Skeletal muscle satellite cell (primary cell): ENCODE data around the gene ADGRB3.

Experiments
- H3K27me3 ChIP-seq: 2 replicates; pipeline ENCODE4 v1.7.0; 2013; ENCODE audit warnings: low read length; ENCODE audit not compliant: control insufficient read depth, insufficient read depth
- H3K36me3 ChIP-seq: 2 replicates; pipeline ENCODE4 v1.7.0; 2013; ENCODE audit warnings: mild to moderate bottlenecking, control low read depth, low read length; ENCODE audit not compliant: insufficient read depth
- H3K4me1 ChIP-seq: 2 replicates; pipeline ENCODE4 v1.7.0; 2013; ENCODE audit warnings: low read length; ENCODE audit not compliant: control insufficient read depth, insufficient read depth
- H3K4me2 ChIP-seq: 2 replicates; pipeline ENCODE4 v1.7.0; 2013; ENCODE audit warnings: mild to moderate bottlenecking, low read length
- H3K4me3 ChIP-seq: 2 replicates; pipeline ENCODE4 v1.7.0; 2013; ENCODE audit warnings: low read length
- H3K9ac ChIP-seq: 2 replicates; pipeline ENCODE4 v1.7.0; 2013; ENCODE audit warnings: mild to moderate bottlenecking, low read depth, low read length, moderate library complexity
- H3K9me3 ChIP-seq: replicated peaks from 2 replicates; pipeline ENCODE4 v1.7.0; 2013; ENCODE audit warnings: mild to moderate bottlenecking, control low read depth, low read length

Gene ADGRB3

GRCh38 chr6:69378326-69378725, 743.2 kb downstream of the ADGRB3 start:
- H3K36me3 ChIP-seq = no peaks in the 10 kb centered on the region
- H3K9me3 ChIP-seq = no peaks in the 10 kb centered on the region
- no peaks in the 10 kb centered on the region for H3K4me1 ChIP-seq
- no peaks in the 10 kb centered on the region for H3K27me3 ChIP-seq
- H3K4me3 ChIP-seq = no peak overlapping the region
- H3K9ac ChIP-seq = no peak overlapping the region
- H3K4me2 ChIP-seq = no peak overlapping the region

- H3K36me3 ChIP-seq = no peaks in the 10 kb centered on the region
- no peak overlapping the region for H3K9ac ChIP-seq
- H3K4me3 ChIP-seq = no peak overlapping the region
- no peaks in the 10 kb centered on the region for H3K9me3 ChIP-seq
- no peak overlapping the region for H3K4me2 ChIP-seq
- no peaks in the 10 kb centered on the region for H3K4me1 ChIP-seq
- no peaks in the 10 kb centered on the region for H3K27me3 ChIP-seq
Measured at GRCh38 chr6:69379518-69379917, 744.4 kb downstream of the ADGRB3 start.

DNA sequence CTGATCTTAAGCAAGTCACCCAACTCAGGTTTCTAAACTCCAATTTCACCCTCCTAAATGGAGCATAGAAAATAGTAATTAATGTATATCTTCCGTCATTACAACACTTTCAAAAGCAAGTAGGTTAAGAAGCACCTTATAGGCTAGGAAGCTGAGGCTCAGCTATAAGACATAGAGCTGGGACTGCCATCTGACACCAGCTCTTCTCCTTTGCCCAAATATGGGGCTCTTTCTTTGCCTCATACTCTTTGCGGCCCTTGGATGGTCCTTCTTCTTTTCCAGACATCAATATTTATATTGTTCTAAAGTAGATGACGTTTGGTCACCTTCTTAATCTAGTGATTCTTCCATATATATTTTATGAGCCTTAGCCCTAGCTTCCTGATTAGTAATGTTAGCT, 748.5 kb downstream of the ADGRB3 start:
- no peaks in the 10 kb centered on the region for H3K36me3 ChIP-seq
- no peaks in the 10 kb centered on the region for H3K27me3 ChIP-seq
- no peaks in the 10 kb centered on the region for H3K9me3 ChIP-seq
- no peaks in the 10 kb centered on the region for H3K4me1 ChIP-seq
- H3K4me2 ChIP-seq = no peak overlapping the region
- no peak overlapping the region for H3K4me3 ChIP-seq
- no peak overlapping the region for H3K9ac ChIP-seq

DNA sequence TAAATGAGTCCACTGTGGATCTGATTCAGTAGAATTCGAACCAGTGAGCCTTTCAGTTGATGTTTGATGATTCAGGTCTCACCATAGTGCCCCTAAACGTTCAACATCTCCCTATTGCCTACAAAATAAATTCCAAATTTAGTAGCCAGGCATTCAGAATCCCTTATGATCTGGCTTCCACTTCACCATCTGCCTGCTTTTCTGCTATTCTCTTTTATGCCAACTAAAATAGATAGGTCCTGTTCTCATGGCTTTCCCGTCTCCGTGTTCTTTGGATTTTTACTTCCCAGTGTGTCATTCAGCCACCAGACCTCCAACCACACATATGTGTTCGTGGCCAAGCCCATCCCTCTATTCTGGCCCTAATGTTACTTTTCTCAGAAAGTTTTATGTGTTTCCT, 751.3 kb downstream of the ADGRB3 start:
- no peaks in the 10 kb centered on the region for H3K9me3 ChIP-seq
- no peak overlapping the region for H3K9ac ChIP-seq
- H3K4me2 ChIP-seq = no peak overlapping the region
- no peaks in the 10 kb centered on the region for H3K4me1 ChIP-seq
- no peaks in the 10 kb centered on the region for H3K27me3 ChIP-seq
- H3K4me3 ChIP-seq = no peak overlapping the region
- H3K36me3 ChIP-seq = no peaks in the 10 kb centered on the region

DNA sequence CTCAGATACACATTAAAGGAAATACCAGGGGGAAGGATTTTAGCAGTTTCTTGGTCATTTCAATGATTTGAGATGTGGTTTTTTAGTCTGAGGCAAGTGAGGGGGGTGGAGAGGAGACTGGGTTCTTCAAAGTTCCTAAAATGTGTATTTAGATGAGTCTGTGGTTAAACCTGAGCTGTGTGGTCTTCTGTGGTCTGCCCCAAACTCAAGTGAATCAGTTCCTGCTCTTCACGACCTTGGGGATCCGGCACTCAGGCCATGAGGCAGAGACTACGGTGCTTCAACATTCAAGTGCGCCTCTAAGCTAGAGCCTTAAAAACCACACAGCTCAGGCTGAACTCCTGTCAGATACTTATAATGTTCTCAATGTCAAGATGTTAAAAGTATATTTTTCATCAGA, 755.0 kb downstream of the ADGRB3 start:
- Histone ChIP-seq H3K27me3 (no peaks in the 10 kb centered on the region), H3K36me3 (no peaks in the 10 kb centered on the region), H3K4me1 (no peaks in the 10 kb centered on the region), H3K4me2 (no peak overlapping the region), H3K9me3 (no peaks in the 10 kb centered on the region), H3K4me3 (no peak overlapping the region), H3K9ac (no peak overlapping the region)

DNA sequence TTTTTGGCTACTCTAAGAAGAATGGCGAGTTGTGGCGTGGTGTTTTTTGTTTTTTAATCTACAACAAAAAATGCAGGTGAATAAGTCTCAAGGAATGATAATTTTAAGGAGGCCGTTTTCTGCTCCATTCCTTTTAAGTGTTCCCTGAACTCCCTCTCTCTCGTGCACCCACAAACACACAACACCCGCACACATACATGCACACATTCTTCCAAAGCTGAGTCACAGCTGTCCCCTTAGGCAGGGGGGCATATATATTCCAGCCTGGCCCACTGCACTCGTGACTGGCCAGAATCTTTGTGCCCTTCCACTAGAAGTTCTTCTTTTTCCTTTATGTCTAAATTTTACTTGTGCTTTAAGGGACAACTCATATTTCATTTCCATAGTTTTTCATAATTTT, 756.0 kb downstream of the ADGRB3 start:
- no peak overlapping the region for H3K4me3 ChIP-seq
- H3K4me2 ChIP-seq = no peak overlapping the region
- no peaks in the 10 kb centered on the region for H3K36me3 ChIP-seq
- H3K9me3 ChIP-seq = no peaks in the 10 kb centered on the region
- H3K27me3 ChIP-seq = no peaks in the 10 kb centered on the region
- no peaks in the 10 kb centered on the region for H3K4me1 ChIP-seq
- no peak overlapping the region for H3K9ac ChIP-seq

DNA sequence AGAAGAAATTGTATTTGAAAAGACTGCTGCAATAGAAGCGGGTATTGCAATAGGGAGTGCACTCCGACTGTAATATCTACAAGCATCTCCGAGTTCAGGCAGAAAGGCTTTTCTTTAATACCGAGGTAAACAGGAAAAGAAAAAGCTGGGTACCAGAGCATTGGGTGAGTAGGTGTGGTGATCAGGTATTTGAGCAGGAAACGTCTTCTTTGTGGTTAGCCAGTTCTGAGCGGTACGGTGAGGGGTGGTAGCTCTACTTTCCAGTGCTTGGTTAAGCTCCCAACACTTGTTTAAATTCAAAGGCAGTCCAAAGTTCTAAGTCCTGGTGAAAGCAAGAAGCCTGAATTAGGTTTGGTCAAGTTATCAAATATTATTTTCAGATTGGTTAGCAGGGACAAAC, 757.7 kb downstream of the ADGRB3 start:
- Histone ChIP-seq H3K4me2 (no peak overlapping the region), H3K9ac (no peak overlapping the region), H3K4me3 (no peak overlapping the region), H3K36me3 (no peaks in the 10 kb centered on the region), H3K27me3 (no peaks in the 10 kb centered on the region), H3K9me3 (no peaks in the 10 kb centered on the region), H3K4me1 (no peaks in the 10 kb centered on the region)

- no peaks in the 10 kb centered on the region for H3K36me3 ChIP-seq
- H3K4me2 ChIP-seq = no peak overlapping the region
- no peak overlapping the region for H3K4me3 ChIP-seq
- H3K27me3 ChIP-seq = no peaks in the 10 kb centered on the region
- no peaks in the 10 kb centered on the region for H3K9me3 ChIP-seq
- H3K4me1 ChIP-seq = no peaks in the 10 kb centered on the region
- no peak overlapping the region for H3K9ac ChIP-seq
Measured at GRCh38 chr6:69398311-69398710, 763.2 kb downstream of the ADGRB3 start.

DNA sequence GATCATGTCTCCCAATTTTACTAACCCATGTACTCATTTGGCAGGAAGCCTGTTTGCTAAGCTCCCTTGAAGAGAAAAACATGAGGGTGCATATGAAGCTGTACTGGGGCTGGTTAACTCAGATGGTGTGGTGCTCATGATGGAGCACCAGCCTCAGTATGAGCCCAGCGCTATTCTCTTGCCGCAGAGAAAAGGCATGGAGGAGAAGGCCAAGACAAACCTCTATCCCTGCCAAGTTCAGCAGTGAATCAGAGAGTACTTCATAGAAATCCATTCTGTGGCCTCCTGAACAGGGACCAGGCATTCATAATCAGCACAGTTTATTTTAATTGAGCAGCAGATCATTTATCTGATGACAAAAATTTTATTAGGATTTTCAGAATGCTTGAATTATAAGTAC, 763.6 kb downstream of the ADGRB3 start:
- no peak overlapping the region for H3K9ac ChIP-seq
- H3K36me3 ChIP-seq = no peaks in the 10 kb centered on the region
- H3K4me2 ChIP-seq = no peak overlapping the region
- H3K27me3 ChIP-seq = no peaks in the 10 kb centered on the region
- no peaks in the 10 kb centered on the region for H3K4me1 ChIP-seq
- H3K9me3 ChIP-seq = no peaks in the 10 kb centered on the region
- H3K4me3 ChIP-seq = no peak overlapping the region

GRCh38 chr6:69408886-69409285, 773.8 kb downstream of the ADGRB3 start:
- H3K4me2 ChIP-seq = no peak overlapping the region
- no peaks in the 10 kb centered on the region for H3K9me3 ChIP-seq
- H3K4me1 ChIP-seq = no peaks in the 10 kb centered on the region
- no peaks in the 10 kb centered on the region for H3K27me3 ChIP-seq
- no peak overlapping the region for H3K9ac ChIP-seq
- no peaks in the 10 kb centered on the region for H3K36me3 ChIP-seq
- no peak overlapping the region for H3K4me3 ChIP-seq

DNA sequence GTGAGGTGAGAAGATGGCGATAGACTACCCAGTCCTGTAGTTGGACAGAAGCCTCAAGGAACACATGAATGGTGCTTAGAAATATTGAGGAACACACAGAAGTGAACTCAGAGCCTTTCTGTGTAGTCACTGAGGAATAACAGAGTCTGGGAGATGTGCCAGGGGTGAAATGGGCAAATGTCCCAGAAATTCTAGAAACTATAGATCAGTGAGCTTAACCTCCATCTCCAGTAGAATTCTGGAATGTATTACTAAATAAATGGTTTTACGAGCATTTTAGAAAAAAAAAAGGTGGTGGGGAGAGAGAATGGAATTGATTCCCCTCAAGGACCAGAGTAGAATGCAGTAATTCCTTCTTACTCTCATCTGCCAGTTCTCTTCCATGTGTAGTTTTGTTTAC, 781.7 kb downstream of the ADGRB3 start:
- H3K27me3 ChIP-seq = no peaks in the 10 kb centered on the region
- no peak overlapping the region for H3K9ac ChIP-seq
- H3K36me3 ChIP-seq = no peaks in the 10 kb centered on the region
- no peaks in the 10 kb centered on the region for H3K4me1 ChIP-seq
- H3K4me3 ChIP-seq = no peak overlapping the region
- no peak overlapping the region for H3K4me2 ChIP-seq
- H3K9me3 ChIP-seq = no peaks in the 10 kb centered on the region

DNA sequence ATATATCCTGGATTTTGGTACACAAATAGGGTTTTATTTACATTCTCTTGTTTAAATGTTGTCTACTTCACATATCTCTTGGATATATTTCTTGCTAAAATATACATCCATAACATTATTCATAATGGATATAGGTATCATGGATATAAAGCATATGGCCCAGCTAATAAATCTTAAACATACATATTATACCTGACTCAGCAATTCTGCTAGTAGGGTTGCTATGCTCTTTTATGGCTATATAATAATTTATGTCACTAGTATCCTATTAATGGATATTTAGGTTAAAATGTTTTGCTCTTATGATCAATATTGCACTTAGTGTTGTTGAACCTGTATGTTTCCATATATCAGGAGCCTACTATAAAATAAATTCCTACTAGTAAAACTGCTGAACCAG, 786.2 kb downstream of the ADGRB3 start:
- H3K36me3 ChIP-seq = no peaks in the 10 kb centered on the region
- no peak overlapping the region for H3K4me2 ChIP-seq
- H3K9me3 ChIP-seq = no peaks in the 10 kb centered on the region
- H3K9ac ChIP-seq = no peak overlapping the region
- H3K4me1 ChIP-seq = no peaks in the 10 kb centered on the region
- H3K27me3 ChIP-seq = no peaks in the 10 kb centered on the region
- H3K4me3 ChIP-seq = no peak overlapping the region
